ENCODE data around the gene MN1. TPM values are rescaled to one million over a fixed set of nuclear protein-coding genes. Genes with fewer than 3 reads are reported as not detected.

The MN1 gene
- total RNA-seq (2012; rRNA removed) (0.28 and 0.36 TPM in 2 replicates), polyA plus RNA-seq (2012; rRNA removed) (1.3 and 1.9 TPM in 2 replicates), Bru-seq, nascent RNA (percentile 68 among the genes with signal in this experiment), BruChase-seq, experiment 1, labeled RNA remaining after a 6-hour chase (percentile 64 among the genes with signal in this experiment), BruChase-seq, experiment 2, labeled RNA remaining after a 2-hour chase (percentile 66 among the genes with signal in this experiment)
- polyA plus RNA-seq (2012; cell fraction: cytosol; rRNA removed): 0.51 and 3.8 TPM in 2 replicates
- polyA plus RNA-seq (2012; cell fraction: nucleus; rRNA removed; ENCODE audit: low replicate concordance): 1.5 and 2.2 TPM in 2 replicates
- long read RNA-seq, full-length matches to known transcripts: 1 of 12 reads
- long read RNA-seq, partial matches to known transcripts: 0 of 12 reads
- long read RNA-seq, other reads (novel, unspliced or antisense): 11 of 12 reads

DNA sequence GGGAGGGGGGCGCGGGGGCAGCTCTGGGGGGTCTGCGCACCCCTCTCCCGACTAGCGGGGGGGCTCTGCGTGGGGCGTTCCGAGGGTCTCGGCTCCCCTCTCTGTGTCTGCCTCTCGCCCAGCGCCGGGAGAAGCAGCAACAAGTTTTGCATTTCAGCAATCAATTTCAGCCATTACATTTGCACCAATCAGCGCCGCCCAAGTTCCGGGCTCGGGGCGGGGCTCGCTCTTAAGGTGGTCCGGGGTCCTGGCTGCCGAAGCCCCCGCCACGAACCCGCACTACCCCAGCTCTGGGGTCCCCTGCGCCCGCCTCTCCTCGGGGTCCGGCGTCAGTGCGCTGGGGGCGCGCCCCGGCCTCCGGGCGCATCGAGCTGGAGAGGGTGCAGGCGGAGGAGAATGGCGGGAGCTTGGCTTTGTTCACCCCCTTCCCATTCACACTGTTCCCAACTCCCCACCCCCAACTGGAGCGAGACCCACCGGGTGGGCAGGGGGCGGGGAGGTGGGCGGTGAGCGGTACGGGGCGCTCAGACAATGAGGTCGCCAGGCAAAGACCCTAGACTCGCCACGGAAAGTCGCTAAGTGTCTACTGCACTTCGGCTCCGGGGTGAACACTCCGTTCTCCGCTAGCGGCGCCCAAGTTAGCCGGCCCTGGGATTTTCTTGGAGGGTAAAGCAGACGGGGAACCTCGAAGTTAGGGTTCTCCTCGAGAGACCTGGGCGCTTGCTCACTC lies at the start of gene MN1:
Gene MN1 (minus strand): TSS at position 141 of the 730 bp plus-strand sequence. CDS start 1,213 bp downstream, outside the sequence.
- Histone ChIP-seq H3K56ac (ENCODE audit: extremely low read depth, insufficient read depth, low read length) (peak within 1 kb of the TSS; percentile 42; the same call in 1 of the 2 replicates), H3K27me3 (ENCODE audit: control insufficient read depth, insufficient read depth, low read length) (no peaks in the 10 kb centered on the region; the same call in 1 of the 2 replicates), H2BK20ac (ENCODE audit: low read depth, low read length) (peak within 1 kb of the TSS; percentile 68; the same call in 1 of the 2 replicates), H3K9me1 (ENCODE audit: insufficient read depth, low read length) (0 out of 2 replicates have a peak, but pooled peaks cover under 1% of the 10 kb centered on the region), H3K9me3 (ENCODE audit: control insufficient read depth, insufficient read depth, low read length) (no peaks in the 10 kb centered on the region), H3K4me1 (ENCODE audit: control insufficient read depth, insufficient read depth, low read length) (peaks cover 12% of the 10 kb centered on the region), H2BK5ac (ENCODE audit: low read depth, low read length, poor library complexity, severe bottlenecking) (peak within 1 kb of the TSS; percentile 46), H3K27ac (ENCODE audit: insufficient read depth, low read length) (peak within 1 kb of the TSS; percentile 85), H3K36me3 (ENCODE audit: control insufficient read depth, insufficient read depth, low read length) (peaks cover 15% of the 10 kb centered on the region; the same call in 1 of the 2 replicates), H2AK5ac (ENCODE audit: low read depth, low read length) (0 out of 2 replicates have a peak within 1 kb of the TSS, but pooled peaks have one; percentile 53), H3K9ac (ENCODE audit: low read depth, low read length) (peak within 1 kb of the TSS; percentile 78), H2BK15ac (ENCODE audit: low read depth, low read length) (peak within 1 kb of the TSS; percentile 36; the same call in 1 of the 3 replicates), H3K23ac (ENCODE audit: low read depth, low read length) (peak within 1 kb of the TSS; percentile 45; the same call in 1 of the 2 replicates), H3K18ac (ENCODE audit: low read depth, low read length) (peak within 1 kb of the TSS; percentile 76), H3K14ac (replicated peaks; ENCODE audit: low read depth, low read length) (peak within 1 kb of the TSS; percentile 81), H4K5ac (ENCODE audit: low read depth, low read length) (peak within 1 kb of the TSS; percentile 46; the same call in 1 of the 2 replicates), H2BK120ac (ENCODE audit: low read depth, low read length) (peak within 1 kb of the TSS; percentile 94), H2AFZ (replicated peaks; ENCODE audit: low read length, poor library complexity) (peak within 1 kb of the TSS; percentile 97), H2AK9ac (replicated peaks; ENCODE audit: low read depth, low read length, poor library complexity) (peak within 1 kb of the TSS; percentile 95), H4K20me1 (ENCODE audit: insufficient read depth, low read length) (peaks cover under 1% of the 10 kb centered on the region; the same call in 1 of the 2 replicates), H3K79me1 (ENCODE audit: low read depth in 1 of 2, low read length in 2 of 2) (no peaks in the 10 kb centered on the region; a peak in 2 of 4 replicates), H3K4me2 (ENCODE audit: low read depth, low read length) (peak within 1 kb of the TSS; percentile 94), H3K4ac (ENCODE audit: low read depth, low read length) (peak within 1 kb of the TSS; percentile 86), H3K4me3 (ENCODE audit: insufficient read depth, low read depth, low read length) (peak within 1 kb of the TSS; percentile 98), H4K91ac (ENCODE audit: insufficient read depth, low read depth, low read length) (peak within 1 kb of the TSS; percentile 74), H4K8ac (ENCODE audit: low read depth in 2 of 2, low read length in 2 of 2) (peak within 1 kb of the TSS; percentile 43 to 88)
- in situ Hi-C loops (cut with MboI; ENCODE audit: low sequenced_read_pairs) (loop anchor here (10.0 kb wide), 1 partner anchor 397 kb away; no protein-coding TSS in a partner anchor), intact Hi-C loops (cut with micrococcal nuclease) (loop anchor here (5.0 to 10.0 kb wide), 6 partner anchors 66 to 909 kb away; no protein-coding TSS in a partner anchor), dilution Hi-C loops (cut with HindIII; ENCODE audit: low sequenced_read_pairs, unreplicated experiment) (no loop called here)
- CTCF ChIA-PET: no interaction called here
- TF ChIP-seq MAZ (IDR thresholded peaks at IDR 0.05; ENCODE audit: borderline replicate concordance, low read depth, low read length) (peak; percentile 18; the same call in 1 of the 2 replicates), CTCF (conservative IDR thresholded peaks at IDR 0.05; ENCODE audit: low read depth, low read length) (no peak)
- 0% methylated on average over 13 of the region's 59 CpGs; no CpG with 5 or more reads in 1 of the 2 experiments for WGBS, 2 experiments (ENCODE audit: extremely low coverage in 2 of 2, insufficient read length in 1 of 2)
- peak; percentile 74 for ATAC-seq (ENCODE audit: low read depth)
- POLR2A ChIA-PET (ENCODE audit: unreplicated experiment): no interaction called here
- peak; percentile 35 for DNase-seq
- no TSS peak for BruUV-seq (replicated peaks)
